Activated T-helper 17 cell treated with anti-CD3 and anti-CD28 coated beads, Interleukin-2, amount 50 U/mL, for 72 hours (primary cell): ENCODE data around the gene B3GAT2. TPM values are rescaled to one million over a fixed set of nuclear protein-coding genes. Genes with fewer than 3 reads are reported as not detected.
"Not testable (repeated sequence)": the region's sequence is repeated elsewhere in the genome, so short reads cannot be mapped to it uniquely, and the experiment has no call there.

ENCODE experiments used
- ATAC-seq: fragments of 150-1000 bp; cut with Tn5 transposase; replicated peaks from 2 replicates; pipeline ENCODE4 v1.10.0; 2021; ENCODE audit warnings: mild to moderate bottlenecking, moderate library complexity
- H3K27ac Mint-ChIP-seq: one replicate; pipeline ENCODE4 v1.8.0; 2022; ENCODE audit warnings: mixed read lengths
- H3K27me3 Mint-ChIP-seq: one replicate; pipeline ENCODE4 v1.8.0; 2022; ENCODE audit warnings: mixed read lengths
- H3K36me3 Mint-ChIP-seq: one replicate; pipeline ENCODE4 v1.8.0; 2022; ENCODE audit warnings: low read depth, mild to moderate bottlenecking, mixed read lengths
- H3K4me1 Mint-ChIP-seq: one replicate; pipeline ENCODE4 v1.8.0; 2022; ENCODE audit warnings: mixed read lengths
- H3K4me3 Mint-ChIP-seq: one replicate; pipeline ENCODE4 v1.8.0; 2022; ENCODE audit warnings: mild to moderate bottlenecking, mixed read lengths
- H3K9me3 Mint-ChIP-seq: one replicate; pipeline ENCODE4 v1.8.0; 2022; ENCODE audit warnings: mixed read lengths
- total RNA-seq, 2 donors: library from RNA; stranded (reverse); gene quantifications; one replicate each; pipeline ENCODE4 v1.2.3, GENCODE V29; 2022

Gene B3GAT2
- total RNA-seq, 2 donors from 2014 or later: not detected

GRCh38 chr6:70954176-70954575, 2.7 kb downstream of the B3GAT2 start:
- no peak for ATAC-seq
- no peaks in the 10 kb centered on the region for H3K9me3 Mint-ChIP-seq
- peak overlapping the region; percentile 79 for H3K4me3 Mint-ChIP-seq
- no peak overlapping the region for H3K27ac Mint-ChIP-seq
- H3K36me3 Mint-ChIP-seq: no peaks in the 10 kb centered on the region
- H3K27me3 Mint-ChIP-seq: peaks cover 37% of the 10 kb centered on the region
- no peaks in the 10 kb centered on the region for H3K4me1 Mint-ChIP-seq

GRCh38 chr6:70952608-70953165, 4.2 kb downstream of the B3GAT2 start:
- Mint-ChIP-seq H3K4me1 (no peaks in the 10 kb centered on the region), H3K27me3 (peaks cover 23% of the 10 kb centered on the region), H3K9me3 (no peaks in the 10 kb centered on the region), H3K4me3 (no peak overlapping the region), H3K27ac (no peak overlapping the region), H3K36me3 (no peaks in the 10 kb centered on the region)
- ATAC-seq: no peak

GRCh38 chr6:70944321-70944720, 12.5 kb downstream of the B3GAT2 start:
- H3K27ac Mint-ChIP-seq, ATAC-seq, H3K36me3 Mint-ChIP-seq, H3K9me3 Mint-ChIP-seq, H3K4me1 Mint-ChIP-seq, H3K4me3 Mint-ChIP-seq: not testable (repeated sequence)
- H3K27me3 Mint-ChIP-seq: peaks cover 15% of the 10 kb centered on the region

GRCh38 chr6:70933853-70934252, 23.0 kb downstream of the B3GAT2 start:
- H3K9me3 Mint-ChIP-seq: no peaks in the 10 kb centered on the region

GRCh38 chr6:70905742-70906141, 51.1 kb downstream of the B3GAT2 start:
- no peaks in the 10 kb centered on the region for H3K4me1 Mint-ChIP-seq
- no peak overlapping the region for H3K4me3 Mint-ChIP-seq
- H3K27me3 Mint-ChIP-seq: peaks cover 6% of the 10 kb centered on the region
- H3K9me3 Mint-ChIP-seq: no peaks in the 10 kb centered on the region
- no peaks in the 10 kb centered on the region for H3K36me3 Mint-ChIP-seq
- no peak for ATAC-seq
- H3K27ac Mint-ChIP-seq: no peak overlapping the region

More at GRCh38 chr6:70933853-70934252, 23.0 kb downstream of the B3GAT2 start:
- Mint-ChIP-seq H3K4me1 (no peaks in the 10 kb centered on the region), H3K27me3 (peaks cover 8% of the 10 kb centered on the region), H3K36me3 (no peaks in the 10 kb centered on the region), H3K27ac (no peak overlapping the region), H3K4me3 (no peak overlapping the region)
- no peak for ATAC-seq

- no peak overlapping the region for H3K4me3 Mint-ChIP-seq
- no peak for ATAC-seq
- H3K27me3 Mint-ChIP-seq: peaks cover 6% of the 10 kb centered on the region
- no peaks in the 10 kb centered on the region for H3K36me3 Mint-ChIP-seq
- no peaks in the 10 kb centered on the region for H3K9me3 Mint-ChIP-seq
- H3K27ac Mint-ChIP-seq: no peak overlapping the region
- no peaks in the 10 kb centered on the region for H3K4me1 Mint-ChIP-seq
These were observed 53.0 kb downstream of the B3GAT2 start for GRCh38 chr6:70903665-70904452.

- Mint-ChIP-seq H3K36me3 (no peaks in the 10 kb centered on the region), H3K9me3 (no peaks in the 10 kb centered on the region), H3K27me3 (peaks cover 9% of the 10 kb centered on the region), H3K4me1 (no peaks in the 10 kb centered on the region), H3K4me3 (no peak overlapping the region), H3K27ac (no peak overlapping the region)
- ATAC-seq: no peak
These were observed 55.5 kb downstream of the B3GAT2 start for GRCh38 chr6:70901324-70901723.

GRCh38 chr6:70900047-70900446, 56.8 kb downstream of the B3GAT2 start:
- Mint-ChIP-seq H3K4me1 (no peaks in the 10 kb centered on the region), H3K27ac (no peak overlapping the region), H3K4me3 (no peak overlapping the region), H3K36me3 (no peaks in the 10 kb centered on the region), H3K27me3 (peaks cover 9% of the 10 kb centered on the region), H3K9me3 (no peaks in the 10 kb centered on the region)
- no peak for ATAC-seq

- H3K36me3 Mint-ChIP-seq: no peaks in the 10 kb centered on the region
- H3K4me1 Mint-ChIP-seq: no peaks in the 10 kb centered on the region
- H3K27me3 Mint-ChIP-seq: peaks cover 12% of the 10 kb centered on the region
- no peak for ATAC-seq
- no peak overlapping the region for H3K4me3 Mint-ChIP-seq
- no peaks in the 10 kb centered on the region for H3K9me3 Mint-ChIP-seq
- H3K27ac Mint-ChIP-seq: no peak overlapping the region
These were observed 62.9 kb downstream of the B3GAT2 start for GRCh38 chr6:70894001-70894400.

GRCh38 chr6:70889270-70889669, 67.6 kb downstream of the B3GAT2 start:
- Mint-ChIP-seq H3K27me3 (peaks cover 5% of the 10 kb centered on the region), H3K9me3 (no peaks in the 10 kb centered on the region), H3K27ac (no peak overlapping the region), H3K36me3 (no peaks in the 10 kb centered on the region), H3K4me1 (no peaks in the 10 kb centered on the region), H3K4me3 (no peak overlapping the region)
- no peak for ATAC-seq

- Mint-ChIP-seq H3K36me3 (no peaks in the 10 kb centered on the region), H3K9me3 (no peaks in the 10 kb centered on the region), H3K4me1 (no peaks in the 10 kb centered on the region), H3K27me3 (no peaks in the 10 kb centered on the region), H3K4me3 (no peak overlapping the region), H3K27ac (no peak overlapping the region)
- ATAC-seq: no peak
These were observed 70.2 kb downstream of the B3GAT2 start for GRCh38 chr6:70886661-70887060.

- peaks cover 2% of the 10 kb centered on the region for H3K27me3 Mint-ChIP-seq
- no peak for ATAC-seq
These were observed 70.8 kb downstream of the B3GAT2 start for GRCh38 chr6:70886071-70886470.

GRCh38 chr6:70884074-70884983, 72.5 kb downstream of the B3GAT2 start:
- Mint-ChIP-seq H3K4me3 (no peak overlapping the region), H3K27me3 (peaks cover 10% of the 10 kb centered on the region), H3K4me1 (no peaks in the 10 kb centered on the region), H3K27ac (no peak overlapping the region), H3K36me3 (no peaks in the 10 kb centered on the region), H3K9me3 (no peaks in the 10 kb centered on the region)
- peak; percentile 79 for ATAC-seq

More at GRCh38 chr6:70886071-70886470, 70.8 kb downstream of the B3GAT2 start:
- no peaks in the 10 kb centered on the region for H3K4me1 Mint-ChIP-seq
- no peaks in the 10 kb centered on the region for H3K9me3 Mint-ChIP-seq
- no peak overlapping the region for H3K27ac Mint-ChIP-seq
- no peaks in the 10 kb centered on the region for H3K36me3 Mint-ChIP-seq
- no peak overlapping the region for H3K4me3 Mint-ChIP-seq

- ATAC-seq: no peak
- H3K27ac Mint-ChIP-seq: no peak overlapping the region
- H3K4me3 Mint-ChIP-seq: no peak overlapping the region
- no peaks in the 10 kb centered on the region for H3K36me3 Mint-ChIP-seq
- no peaks in the 10 kb centered on the region for H3K4me1 Mint-ChIP-seq
- H3K27me3 Mint-ChIP-seq: peaks cover 19% of the 10 kb centered on the region
- H3K9me3 Mint-ChIP-seq: peaks cover 3% of the 10 kb centered on the region
These were observed 77.4 kb downstream of the B3GAT2 start for GRCh38 chr6:70879496-70879895.
